ENCODE results near the gene RSBN1. TPM values are rescaled to one million over a fixed set of nuclear protein-coding genes. Genes with fewer than 3 reads are reported as not detected.

RSBN1 gene
- total and polyA plus RNA-seq, 10 of the 15 experiments (the other 5 are each of a cell fraction or from before 2014, with no cell fraction given): 2.9 to 26.8 (median 11.5) TPM

DNA sequence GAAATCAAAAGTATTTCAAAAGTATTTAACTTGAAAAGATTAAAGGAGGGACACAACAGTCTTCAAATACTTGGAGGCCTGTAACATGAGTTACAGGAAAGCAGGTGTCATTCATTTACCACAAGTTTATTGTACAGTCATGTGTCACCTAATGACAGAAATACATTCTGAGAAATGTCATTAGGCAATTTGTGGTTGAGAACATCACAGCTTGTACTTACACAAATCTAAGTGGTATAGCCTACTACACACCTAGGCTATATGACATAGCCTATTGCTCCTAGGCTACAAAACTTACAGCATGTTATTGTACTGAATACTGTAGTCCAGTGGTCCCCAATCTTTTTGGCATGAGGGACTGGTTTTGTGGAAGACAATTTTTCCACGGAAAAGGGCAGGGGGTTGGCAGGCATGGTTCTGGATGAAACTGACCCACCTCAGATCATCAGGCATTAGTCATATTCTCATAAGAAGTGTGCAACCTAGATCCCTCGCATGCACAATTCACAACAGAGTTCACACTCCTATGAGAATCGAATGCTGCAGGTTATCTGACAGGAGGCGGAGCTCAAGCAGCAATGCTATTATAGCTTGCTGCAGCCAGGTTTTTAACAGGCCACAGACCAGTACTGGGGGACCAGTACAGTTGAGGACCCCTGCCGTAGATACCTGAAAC, 28.0 kb downstream of the RSBN1 start (continued):
- TF ChIP-seq, protein P1, sequence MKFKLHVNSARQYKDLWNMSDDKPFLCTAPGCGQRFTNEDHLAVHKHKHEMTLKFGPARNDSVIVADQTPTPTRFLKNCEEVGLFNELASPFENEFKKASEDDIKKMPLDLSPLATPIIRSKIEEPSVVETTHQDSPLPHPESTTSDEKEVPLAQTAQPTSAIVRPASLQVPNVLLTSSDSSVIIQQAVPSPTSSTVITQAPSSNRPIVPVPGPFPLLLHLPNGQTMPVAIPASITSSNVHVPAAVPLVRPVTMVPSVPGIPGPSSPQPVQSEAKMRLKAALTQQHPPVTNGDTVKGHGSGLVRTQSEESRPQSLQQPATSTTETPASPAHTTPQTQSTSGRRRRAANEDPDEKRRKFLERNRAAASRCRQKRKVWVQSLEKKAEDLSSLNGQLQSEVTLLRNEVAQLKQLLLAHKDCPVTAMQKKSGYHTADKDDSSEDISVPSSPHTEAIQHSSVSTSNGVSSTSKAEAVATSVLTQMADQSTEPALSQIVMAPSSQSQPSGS (IDR thresholded peaks at IDR 0.05; ENCODE audit: low read length): peak; percentile 58; the same call in 1 of the 2 replicates
- TF ChIP-seq ZSCAN29 (IDR thresholded peaks at IDR 0.05) (no peak), TCF12 (IDR thresholded peaks at IDR 0.05; ENCODE audit: low read depth, low read length) (no peak), BACH1 (IDR thresholded peaks at IDR 0.05; ENCODE audit: borderline replicate concordance) (no peak; the same call in 1 of the 2 replicates), MEF2A (IDR thresholded peaks at IDR 0.05; ENCODE audit: insufficient read depth, low read depth, low read length) (no peak), ESRRA (IDR thresholded peaks at IDR 0.05; ENCODE audit: low read length) (no peak), TARDBP (IDR thresholded peaks at IDR 0.05; ENCODE audit: borderline replicate concordance) (no peak), ATF7 (IDR thresholded peaks at IDR 0.05; ENCODE audit: low read depth) (peak; percentile 90)
- TF ChIP-seq, protein P2, sequence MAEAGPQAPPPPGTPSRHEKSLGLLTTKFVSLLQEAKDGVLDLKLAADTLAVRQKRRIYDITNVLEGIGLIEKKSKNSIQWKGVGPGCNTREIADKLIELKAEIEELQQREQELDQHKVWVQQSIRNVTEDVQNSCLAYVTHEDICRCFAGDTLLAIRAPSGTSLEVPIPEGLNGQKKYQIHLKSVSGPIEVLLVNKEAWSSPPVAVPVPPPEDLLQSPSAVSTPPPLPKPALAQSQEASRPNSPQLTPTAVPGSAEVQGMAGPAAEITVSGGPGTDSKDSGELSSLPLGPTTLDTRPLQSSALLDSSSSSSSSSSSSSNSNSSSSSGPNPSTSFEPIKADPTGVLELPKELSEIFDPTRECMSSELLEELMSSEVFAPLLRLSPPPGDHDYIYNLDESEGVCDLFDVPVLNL (IDR thresholded peaks at IDR 0.05; ENCODE audit: low read depth, low read length): no peak
- TF ChIP-seq, protein P3, sequence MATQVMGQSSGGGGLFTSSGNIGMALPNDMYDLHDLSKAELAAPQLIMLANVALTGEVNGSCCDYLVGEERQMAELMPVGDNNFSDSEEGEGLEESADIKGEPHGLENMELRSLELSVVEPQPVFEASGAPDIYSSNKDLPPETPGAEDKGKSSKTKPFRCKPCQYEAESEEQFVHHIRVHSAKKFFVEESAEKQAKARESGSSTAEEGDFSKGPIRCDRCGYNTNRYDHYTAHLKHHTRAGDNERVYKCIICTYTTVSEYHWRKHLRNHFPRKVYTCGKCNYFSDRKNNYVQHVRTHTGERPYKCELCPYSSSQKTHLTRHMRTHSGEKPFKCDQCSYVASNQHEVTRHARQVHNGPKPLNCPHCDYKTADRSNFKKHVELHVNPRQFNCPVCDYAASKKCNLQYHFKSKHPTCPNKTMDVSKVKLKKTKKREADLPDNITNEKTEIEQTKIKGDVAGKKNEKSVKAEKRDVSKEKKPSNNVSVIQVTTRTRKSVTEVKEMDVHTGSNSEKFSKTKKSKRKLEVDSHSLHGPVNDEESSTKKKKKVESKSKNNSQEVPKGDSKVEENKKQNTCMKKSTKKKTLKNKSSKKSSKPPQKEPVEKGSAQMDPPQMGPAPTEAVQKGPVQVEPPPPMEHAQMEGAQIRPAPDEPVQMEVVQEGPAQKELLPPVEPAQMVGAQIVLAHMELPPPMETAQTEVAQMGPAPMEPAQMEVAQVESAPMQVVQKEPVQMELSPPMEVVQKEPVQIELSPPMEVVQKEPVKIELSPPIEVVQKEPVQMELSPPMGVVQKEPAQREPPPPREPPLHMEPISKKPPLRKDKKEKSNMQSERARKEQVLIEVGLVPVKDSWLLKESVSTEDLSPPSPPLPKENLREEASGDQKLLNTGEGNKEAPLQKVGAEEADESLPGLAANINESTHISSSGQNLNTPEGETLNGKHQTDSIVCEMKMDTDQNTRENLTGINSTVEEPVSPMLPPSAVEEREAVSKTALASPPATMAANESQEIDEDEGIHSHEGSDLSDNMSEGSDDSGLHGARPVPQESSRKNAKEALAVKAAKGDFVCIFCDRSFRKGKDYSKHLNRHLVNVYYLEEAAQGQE (IDR thresholded peaks at IDR 0.05; ENCODE audit: low read depth, low read length): no peak
- TF ChIP-seq, protein P4, sequence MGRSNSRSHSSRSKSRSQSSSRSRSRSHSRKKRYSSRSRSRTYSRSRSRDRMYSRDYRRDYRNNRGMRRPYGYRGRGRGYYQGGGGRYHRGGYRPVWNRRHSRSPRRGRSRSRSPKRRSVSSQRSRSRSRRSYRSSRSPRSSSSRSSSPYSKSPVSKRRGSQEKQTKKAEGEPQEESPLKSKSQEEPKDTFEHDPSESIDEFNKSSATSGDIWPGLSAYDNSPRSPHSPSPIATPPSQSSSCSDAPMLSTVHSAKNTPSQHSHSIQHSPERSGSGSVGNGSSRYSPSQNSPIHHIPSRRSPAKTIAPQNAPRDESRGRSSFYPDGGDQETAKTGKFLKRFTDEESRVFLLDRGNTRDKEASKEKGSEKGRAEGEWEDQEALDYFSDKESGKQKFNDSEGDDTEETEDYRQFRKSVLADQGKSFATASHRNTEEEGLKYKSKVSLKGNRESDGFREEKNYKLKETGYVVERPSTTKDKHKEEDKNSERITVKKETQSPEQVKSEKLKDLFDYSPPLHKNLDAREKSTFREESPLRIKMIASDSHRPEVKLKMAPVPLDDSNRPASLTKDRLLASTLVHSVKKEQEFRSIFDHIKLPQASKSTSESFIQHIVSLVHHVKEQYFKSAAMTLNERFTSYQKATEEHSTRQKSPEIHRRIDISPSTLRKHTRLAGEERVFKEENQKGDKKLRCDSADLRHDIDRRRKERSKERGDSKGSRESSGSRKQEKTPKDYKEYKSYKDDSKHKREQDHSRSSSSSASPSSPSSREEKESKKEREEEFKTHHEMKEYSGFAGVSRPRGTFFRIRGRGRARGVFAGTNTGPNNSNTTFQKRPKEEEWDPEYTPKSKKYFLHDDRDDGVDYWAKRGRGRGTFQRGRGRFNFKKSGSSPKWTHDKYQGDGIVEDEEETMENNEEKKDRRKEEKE (IDR thresholded peaks at IDR 0.05): no peak
- TF ChIP-seq, protein P5, sequence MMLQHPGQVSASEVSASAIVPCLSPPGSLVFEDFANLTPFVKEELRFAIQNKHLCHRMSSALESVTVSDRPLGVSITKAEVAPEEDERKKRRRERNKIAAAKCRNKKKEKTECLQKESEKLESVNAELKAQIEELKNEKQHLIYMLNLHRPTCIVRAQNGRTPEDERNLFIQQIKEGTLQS (IDR thresholded peaks at IDR 0.05; ENCODE audit: borderline replicate concordance, extremely low read depth, low read depth, low read length): no peak

All from GM12878 (cell line).